GM19452 (cell line): ENCODE data around the gene C19orf25.

Source experiments
- ATAC-seq: cut with Tn5 transposase; IDR thresholded peaks from one replicate; pipeline ENCODE4 v1.9.1; 2021; ENCODE audit not compliant: unreplicated experiment

Gene C19orf25

DNA sequence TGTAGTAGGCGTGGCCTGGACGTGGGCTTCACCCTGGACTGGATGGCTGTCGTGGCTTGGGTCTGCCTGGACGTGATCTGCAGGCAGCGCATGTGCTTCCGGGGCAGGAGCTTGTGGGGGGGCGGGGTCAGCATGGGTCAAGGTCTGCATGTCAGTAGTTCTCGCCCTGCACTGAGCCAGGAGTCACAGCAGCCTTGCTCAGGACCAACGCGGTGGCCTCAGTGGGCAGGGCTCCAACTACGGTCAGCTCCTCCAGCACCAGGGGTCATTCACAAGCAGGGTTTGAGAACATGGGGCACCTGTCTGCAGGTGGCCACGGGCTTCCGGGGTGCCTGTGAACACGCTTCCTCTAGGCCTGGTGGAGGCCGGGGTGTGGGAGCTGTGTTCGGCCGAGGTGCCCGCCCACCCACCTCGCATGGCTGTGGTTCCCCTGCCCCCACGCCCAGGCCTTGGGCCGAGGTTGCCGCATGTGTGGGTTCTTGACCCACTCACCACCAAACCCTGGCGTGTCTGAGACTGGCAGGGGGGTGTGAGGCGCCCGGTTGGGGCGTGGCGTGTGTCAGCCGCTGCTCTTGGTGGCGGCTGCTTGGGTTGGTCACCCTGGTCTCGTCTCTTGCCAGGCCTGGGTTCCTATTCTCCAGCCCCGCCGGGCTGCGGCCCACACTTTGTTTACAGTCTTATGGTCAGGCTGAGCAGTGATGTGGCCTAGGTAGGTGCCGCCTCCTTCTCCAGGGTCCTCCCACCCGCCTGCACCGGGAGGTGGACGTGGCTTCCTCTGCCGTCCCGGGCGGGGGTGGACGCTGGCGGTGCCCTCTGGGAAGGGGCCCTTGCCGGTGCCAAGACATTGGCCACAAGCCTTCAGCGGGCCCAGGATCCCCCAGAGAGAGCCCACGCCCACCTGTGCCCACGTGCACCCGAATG is 45.6 kb downstream of the C19orf25 start:
- ATAC-seq, result no peak

DNA sequence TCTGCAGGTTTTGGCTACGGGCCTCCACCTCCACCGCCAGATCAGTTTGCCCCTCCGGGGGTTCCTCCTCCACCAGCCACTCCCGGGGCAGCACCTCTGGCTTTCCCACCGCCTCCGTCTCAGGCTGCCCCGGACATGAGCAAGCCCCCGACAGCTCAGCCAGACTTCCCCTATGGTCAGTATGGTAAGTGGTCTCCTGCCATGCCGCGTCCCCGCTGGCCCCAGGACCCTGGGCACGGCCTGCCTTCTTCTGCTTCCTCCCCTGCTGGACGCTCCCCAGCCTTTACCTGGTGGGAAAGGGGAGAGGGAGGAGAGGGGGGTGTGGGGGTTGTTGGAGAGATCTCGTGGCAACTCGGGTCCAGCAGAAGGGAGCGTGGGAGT is 46.5 kb downstream of the C19orf25 start:
- ATAC-seq, result no peak

DNA sequence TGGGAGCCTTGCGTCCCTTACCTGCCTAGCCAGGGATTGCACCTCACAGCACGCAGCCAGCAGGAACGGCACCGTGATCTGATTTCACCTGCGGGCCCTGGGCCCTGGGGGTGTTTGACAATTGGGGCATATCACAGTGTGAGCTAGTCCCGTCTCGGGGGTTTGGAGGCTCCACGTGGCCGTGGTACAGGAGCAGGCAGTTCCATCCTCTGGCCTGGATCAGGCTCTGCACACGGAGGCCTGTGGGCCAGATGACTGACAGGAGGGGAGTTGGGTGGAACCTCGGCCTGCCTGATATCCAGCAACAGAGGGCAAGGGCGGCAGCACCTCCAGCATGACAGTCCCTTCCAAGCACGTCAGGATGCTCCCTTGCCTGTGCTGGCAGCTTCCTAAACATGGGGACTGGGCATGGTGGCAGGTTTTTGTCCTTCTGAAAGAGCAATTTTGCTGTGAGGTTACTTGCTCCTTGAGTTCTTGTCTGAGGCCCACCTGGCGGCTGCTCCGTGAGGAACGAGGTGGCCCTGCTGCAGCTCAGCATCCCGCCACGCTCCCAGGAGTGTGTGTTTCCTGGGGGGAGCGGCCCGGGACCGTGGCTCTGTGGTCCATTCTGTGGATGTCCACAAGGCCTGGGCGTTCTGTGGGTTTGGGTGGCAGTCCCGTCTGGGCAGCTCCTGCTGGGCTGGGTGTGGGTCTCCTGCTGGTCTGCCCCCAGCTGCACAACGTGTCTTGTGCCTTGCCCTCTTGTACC is 47.1 kb downstream of the C19orf25 start:
- ATAC-seq, result no peak

DNA sequence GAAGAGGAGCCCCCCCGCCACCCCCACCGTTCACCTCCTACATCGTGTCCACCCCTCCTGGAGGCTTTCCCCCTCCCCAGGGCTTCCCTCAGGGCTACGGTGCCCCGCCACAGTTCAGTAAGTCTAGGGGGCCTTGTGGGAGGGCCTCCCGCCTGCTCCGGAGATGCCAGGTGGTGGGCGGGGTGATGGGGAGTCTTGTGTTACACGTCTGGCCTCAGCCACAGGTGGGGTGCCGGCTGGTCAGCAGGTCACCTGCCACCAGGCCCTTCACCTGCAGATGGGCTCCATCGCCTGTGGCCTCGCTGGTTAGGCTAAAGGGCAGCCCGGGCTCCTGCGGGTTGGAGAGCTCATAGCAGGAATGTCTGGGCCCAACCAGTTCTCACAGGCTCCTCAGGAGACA is 48.8 kb downstream of the C19orf25 start:
- ATAC-seq, result no peak

DNA sequence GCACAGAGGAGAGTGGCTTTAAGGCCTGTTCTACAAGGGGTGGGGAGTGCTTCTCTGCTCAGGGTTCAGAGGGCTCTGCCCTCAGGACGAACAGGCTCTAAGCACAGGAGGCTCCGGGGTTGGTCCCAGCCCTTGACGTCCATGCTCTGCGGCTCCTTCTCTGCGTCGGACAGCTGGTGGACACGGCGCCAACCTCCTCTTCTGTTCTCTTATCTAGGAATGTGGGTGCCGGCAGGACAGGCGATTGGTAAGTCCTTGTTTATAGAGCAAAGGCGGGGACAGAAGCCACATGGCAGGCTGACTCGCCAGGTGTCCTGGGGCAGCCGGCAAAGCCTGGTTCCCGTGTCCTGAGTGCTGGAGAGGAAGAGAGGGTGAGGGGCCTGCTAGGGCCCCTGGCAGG is 49.3 kb downstream of the C19orf25 start:
- no peak for ATAC-seq

DNA sequence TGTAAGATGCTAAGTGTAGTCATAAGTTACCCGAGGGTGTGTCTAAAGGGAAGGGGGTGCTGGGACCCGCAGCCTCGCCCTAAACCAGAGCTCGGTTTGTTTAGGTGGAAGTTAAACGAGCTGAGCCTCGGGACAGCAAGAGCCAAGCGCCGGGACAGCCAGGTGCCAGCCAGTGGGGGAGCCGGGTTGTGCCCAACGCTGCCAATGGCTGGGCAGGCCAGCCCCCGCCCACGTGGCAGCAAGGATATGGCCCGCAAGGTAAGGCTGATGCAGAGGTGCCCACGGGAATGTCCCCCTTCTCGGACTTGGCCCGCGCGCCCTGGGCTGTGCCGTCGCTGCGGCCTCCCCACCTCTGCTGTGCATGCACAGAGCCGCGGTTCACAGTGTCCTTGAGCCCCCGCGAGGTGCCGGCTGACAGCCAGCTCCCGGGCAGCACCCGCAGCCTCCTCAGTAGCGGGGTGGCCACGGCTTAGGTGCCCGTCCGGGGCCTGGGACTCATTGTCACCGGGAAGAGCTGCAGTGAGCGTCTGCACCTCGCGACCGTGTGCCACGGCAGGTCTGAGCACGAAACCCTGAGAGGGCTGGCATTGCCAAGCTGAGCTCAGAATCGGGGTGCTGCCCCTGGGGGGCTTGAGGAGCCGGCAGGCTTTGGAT is 50.1 kb downstream of the C19orf25 start:
- no peak for ATAC-seq

DNA sequence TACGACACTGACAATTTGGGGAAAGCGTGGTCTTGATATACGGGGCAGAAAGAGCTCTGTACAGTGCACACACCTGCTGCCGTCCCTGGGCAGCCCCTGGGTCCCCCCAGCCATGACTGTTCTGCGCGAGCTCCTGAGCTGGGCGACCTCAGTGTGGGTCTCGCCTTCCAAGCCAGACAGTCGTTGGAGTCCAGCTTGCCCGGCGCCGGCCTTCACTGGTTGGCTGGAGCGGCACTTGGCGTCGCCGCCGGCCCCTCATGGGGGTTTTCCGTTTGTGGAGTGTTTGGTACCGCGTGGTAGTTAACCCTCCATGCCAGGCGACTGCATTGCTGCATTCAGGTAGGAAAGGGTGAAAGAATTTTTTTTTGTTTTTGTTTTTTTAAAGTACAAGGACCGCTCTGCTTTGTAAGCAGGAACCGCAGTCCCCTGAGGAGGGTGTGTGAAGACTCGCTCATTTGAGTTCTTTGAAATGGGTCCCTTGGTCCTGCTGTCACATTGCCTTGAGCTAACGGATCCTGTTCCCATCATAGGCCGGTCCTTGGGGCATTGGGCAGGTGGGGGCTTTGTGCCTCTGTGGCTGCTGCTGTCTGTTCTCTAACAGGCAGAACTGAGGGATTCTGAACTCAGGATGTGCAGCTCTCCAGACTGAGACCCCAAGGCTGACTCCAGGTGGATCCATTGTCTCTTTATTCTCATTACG is 51.6 kb downstream of the C19orf25 start:
- ATAC-seq, result no peak

DNA sequence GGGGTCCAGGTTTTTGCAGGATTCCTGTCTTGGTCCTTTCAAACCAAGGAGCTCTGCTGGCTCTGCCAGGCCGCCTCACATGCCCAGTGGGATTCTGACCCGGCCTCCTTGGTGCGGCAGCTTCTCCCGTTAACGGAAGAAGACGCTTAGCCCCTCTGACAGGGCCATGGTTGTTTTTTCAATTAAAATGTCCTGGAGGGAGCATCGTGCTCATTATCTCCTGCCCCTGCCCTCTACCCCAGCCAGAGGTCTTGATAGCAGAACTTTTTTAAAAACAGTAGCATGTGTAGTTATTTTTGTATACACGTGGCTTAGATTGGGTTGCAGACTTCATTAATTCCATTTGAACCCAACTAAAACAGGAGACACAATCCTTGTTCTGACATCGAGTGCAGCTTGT is 52.3 kb downstream of the C19orf25 start:
- no peak for ATAC-seq

DNA sequence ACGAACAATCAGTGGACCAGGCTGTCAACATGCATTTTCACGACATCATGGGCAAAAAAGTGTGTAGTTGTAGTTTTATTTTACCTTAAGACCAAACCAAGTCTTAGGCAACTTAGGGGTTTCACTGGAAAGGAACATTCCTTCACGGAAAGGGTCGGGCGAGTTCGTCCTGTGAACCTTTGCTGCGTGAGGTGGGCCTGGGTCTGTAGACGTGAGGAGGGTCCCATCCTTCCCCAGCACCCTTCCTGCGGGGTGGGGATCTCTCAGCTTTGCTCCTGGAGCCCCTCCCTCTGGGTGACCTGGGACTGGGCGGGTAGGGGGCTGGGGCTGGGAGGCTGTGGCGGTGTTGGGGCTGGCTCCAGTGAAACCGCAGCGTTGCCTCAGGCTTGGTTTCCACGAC is 53.1 kb downstream of the C19orf25 start:
- ATAC-seq, result no peak

DNA sequence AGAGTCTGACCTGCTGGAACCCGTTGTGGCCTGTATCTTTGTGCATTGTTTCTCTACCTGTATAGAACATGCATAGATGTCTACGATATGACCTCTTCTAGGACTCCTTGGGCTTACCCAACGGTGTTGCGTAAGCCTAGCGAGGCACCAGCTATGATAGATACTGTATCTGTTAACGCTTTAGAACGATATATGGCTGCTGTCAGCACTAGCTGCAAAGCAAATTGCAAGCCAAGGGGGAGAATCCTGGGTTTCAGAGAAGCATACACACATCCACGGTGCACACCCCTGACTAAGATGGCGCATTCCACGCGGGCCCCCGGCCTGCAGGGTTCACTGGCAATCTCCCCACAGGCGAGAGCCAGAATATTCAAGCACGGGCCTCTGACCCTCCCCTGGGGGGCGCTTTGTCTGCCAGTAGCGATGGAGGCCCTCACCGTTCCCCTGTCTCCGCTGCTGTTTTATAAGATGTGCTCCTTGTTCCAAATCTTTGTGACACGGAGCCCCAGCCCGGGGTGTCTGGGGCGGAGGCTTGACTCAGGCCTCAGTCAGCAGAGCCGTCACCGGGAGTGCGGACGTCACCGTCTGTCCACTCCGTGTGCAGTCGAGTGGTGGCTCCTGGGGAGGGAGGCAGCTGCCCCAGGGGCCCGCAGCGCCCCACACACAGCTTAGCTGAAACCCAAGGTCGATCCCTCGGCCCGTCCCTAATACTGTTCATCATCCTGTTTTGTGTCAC is 53.7 kb downstream of the C19orf25 start:
- ATAC-seq, result no peak

DNA sequence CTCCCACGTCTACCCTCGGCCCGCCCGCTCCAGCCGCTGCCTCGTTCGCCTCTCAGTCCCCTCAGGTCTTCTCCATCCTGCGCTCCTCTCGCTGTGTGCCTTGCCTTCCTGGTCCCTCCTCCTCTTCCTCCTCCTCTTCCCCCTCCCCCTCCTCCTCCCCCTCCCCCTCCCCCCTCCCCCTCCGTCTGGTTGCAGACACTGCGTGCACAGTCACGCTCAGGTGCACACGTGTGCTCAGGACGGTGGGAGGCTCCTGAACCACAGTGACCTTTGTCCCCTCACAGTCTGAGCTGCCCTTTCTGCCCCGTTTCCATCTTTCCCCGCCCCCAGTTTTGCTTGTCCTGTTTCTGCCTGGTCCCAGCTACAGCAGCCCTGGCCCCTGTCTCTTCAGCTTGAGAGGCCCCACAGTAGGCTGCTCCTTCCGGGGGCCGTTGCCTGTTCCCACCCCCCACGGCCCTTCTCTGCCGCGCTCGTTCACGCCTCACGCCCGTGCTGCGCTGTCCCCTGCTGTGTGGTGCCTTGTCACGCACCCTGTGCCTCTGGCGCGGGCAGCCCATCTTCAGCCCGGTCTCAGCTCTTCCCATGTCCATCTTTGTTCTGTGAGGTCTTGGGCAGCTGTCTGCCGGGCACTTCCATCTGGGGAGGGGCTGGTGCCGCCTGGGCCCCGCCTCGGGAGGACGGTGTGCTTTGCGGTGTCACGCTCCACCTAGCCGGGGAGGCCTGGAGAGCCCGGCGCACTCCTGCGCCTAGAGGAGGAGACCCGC is 54.6 kb downstream of the C19orf25 start:
- ATAC-seq, result no peak

DNA sequence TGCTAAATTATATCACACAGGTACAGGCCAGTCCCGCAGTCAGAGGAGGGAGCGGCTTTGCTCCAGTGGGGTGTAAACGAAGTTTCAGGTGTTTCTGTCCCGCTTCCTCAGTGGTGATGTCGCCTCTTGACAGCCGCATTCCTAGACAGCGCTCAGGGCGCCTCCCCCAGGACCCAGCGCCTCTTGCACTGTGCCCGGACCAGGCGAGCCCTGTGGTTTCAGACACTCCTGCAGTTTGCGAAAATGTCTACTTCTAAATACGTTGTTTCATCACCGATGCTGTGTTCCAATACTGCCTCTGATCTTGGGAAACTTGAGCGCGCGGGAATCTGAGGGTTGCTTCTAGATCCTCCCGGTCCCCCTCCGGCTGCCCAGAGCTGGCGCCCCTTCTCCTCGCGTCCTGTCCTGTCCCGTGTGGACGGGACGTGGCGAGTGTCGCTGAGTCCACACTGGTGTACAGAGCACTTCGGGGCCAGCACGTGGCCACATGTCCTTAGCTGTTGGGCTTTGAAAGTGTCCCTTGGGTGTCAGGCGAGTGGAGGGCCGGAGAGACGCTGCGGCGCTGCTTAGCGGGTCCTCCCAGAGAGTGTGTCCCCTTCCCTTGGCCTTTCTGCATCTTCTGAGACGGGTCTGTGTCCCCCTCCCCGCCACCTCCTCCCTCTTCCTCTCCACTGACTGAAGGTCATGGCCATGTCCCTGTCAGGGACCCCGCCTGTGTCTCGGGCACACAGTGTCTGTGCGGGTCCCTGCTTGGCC is 55.4 kb downstream of the C19orf25 start:
- no peak for ATAC-seq
